Tracheal epithelial cell (primary cell): ENCODE results near the gene LRRC3C. TPM values are rescaled to one million over a fixed set of nuclear protein-coding genes. Genes with fewer than 3 reads are reported as not detected.

Experiments
- total RNA-seq: library from RNA; depleted of rRNA; stranded (reverse); fragments of >200 nt; gene quantifications from 2 replicates; pipeline ENCODE4 v1.2.1, GENCODE V29; 2014

LRRC3C gene, protein sequence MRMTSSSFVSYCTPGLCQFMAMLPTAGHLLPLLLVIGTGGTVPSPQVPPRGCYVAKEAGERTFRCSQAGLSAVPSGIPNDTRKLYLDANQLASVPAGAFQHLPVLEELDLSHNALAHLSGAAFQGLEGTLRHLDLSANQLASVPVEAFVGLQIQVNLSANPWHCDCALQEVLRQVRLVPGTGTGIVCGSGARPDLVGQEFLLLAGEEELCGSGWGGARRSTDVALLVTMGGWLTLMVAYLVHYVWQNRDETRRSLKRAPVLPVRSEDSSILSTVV
- total RNA-seq, result not detected in 2 replicates

DNA sequence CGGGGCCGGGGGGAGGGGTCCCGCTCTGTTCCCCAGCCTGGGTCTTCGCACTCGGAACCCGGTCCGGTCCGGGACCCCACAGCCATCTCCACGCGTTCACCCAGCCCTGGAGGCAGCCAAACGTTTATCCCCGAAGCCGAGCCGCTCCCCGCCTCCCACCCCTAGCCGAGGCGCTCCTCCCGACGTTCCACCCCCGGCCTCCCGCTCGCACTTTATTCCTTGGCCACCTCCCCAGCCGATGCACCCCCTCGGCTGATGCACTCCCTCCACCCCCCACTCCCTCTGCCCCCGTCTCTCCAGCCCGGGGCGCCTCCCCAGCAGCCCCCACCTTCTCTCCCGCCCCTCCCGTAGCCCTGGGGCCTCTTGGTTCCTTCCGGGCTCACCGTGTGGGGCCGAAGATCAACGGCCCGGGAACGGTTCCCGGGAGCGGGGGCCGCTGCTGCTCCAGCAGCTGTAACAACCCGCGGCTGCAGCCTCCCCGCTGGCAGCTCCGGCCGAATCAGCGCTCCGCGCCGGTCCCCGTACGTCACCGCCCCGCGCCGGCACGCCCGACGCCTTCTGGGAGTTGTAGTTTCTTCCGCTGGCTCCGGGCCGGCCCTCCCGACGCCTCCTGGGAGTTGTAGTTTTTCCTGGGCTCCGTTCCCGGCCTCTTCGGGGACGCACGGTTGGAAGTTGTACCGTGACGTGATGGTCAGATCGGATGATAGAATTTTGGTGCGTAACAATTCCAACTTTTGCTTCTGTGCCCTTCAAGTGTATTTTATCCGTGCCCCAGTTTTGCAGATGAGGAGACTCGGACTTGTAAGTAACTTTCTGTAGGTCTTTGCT, at the start of gene LRRC3C, which contains the start of gene ORMDL3:
Gene LRRC3C (plus strand): TSS at position 632 of the 828 bp plus-strand sequence. CDS start 13,792 bp downstream, outside the sequence.
Gene ORMDL3 (minus strand): TSS at position 501 of the 828 bp plus-strand sequence. CDS start 3,398 bp downstream, outside the sequence.

DNA sequence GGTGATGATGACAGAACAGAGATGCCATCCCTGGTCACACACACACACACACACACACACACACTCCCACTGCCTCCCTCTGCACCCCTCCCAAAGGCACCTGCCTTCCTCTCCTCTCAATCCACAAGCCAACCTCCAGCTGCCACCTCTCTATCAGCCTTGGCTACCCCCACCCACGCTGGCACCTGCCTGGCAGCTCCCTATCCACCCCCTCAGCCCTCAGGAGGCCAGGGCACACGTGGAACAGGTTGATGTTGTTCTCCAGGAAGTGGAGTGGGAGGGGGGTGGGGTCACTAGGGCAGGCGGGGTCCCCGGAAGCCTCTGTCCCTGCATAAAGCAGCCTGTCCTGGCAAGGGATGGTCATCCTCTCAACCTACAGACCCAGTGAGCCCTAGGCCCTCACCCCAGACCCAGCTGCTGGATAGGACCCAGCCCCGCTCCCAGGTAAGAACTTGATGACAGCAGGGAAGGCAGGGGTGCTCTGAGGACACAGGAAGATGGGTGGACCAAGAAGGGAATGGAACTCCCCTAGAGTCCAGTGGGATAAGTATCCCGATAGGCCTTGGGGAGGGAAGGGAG, 35.2 kb downstream of the LRRC3C start, which contains the start of gene GSDMA:
Gene GSDMA (plus strand): TSS at position 363 of the 579 bp plus-strand sequence. CDS start 2,684 bp downstream, outside the sequence.

DNA sequence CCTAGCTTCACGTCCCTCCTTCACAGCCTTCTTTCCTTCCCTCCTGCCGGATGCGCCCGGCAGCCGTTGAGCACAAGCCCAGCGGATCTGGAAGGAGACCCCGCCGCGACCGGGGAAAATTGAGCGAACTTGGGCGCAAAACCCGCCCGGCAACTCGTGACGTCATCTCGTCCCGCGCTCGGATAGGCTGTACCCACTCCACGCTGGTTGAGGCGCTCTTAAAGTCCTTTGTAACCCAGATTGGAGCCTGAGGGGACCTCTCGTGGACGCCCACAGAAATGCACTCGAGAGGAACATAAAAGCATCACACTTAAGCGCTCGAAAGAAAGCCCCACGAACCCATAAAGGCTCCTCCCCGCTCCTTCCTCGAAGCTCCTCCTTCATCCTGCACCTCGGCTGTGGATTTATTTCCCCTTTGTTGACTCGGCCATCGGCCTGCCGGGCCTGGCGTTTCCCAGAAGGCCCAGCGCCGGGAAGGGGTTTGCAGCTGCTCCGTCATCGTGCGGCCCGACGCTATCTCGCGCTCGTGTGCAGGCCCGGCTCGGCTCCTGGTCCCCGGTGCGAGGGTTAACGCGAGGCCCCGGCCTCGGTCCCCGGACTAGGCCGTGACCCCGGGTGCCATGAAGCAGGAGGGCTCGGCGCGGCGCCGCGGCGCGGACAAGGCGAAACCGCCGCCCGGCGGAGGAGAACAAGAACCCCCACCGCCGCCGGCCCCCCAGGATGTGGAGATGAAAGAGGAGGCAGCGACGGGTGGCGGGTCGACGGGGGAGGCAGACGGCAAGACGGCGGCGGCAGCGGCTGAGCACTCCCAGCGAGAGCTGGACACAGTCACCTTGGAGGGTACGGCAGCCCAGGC, 53.0 kb downstream of the LRRC3C start, which contains the start of gene PSMD3:
Gene PSMD3 (plus strand): TSS at position 457 of the 856 bp plus-strand sequence. CDS start 164 bp downstream, at position 621.

Other genes starting within 250 kb of the LRRC3C start
- gene PGAP3, start 239.7 kb upstream of the LRRC3C start, total RNA-seq, result 9.6 and 11.5 TPM in 2 replicates
- gene ERBB2, start 227.7 kb upstream of the LRRC3C start, total RNA-seq, result 36.6 and 51.4 TPM in 2 replicates
- 13.0 and 14.7 TPM in 2 replicates for gene MIEN1, start 197.2 kb upstream of the LRRC3C start, total RNA-seq
- 8.3 and 19.0 TPM in 2 replicates for gene GRB7, start 189.8 kb upstream of the LRRC3C start, total RNA-seq
- gene IKZF3, start 63.4 kb upstream of the LRRC3C start, total RNA-seq, result under 0.01 TPM in 1 of 2 replicates, not detected in the other
- not detected in 2 replicates for gene ZPBP2, start 59.5 kb upstream of the LRRC3C start, total RNA-seq
- gene GSDMB, start 9.1 kb upstream of the LRRC3C start, total RNA-seq, result 2.4 and 2.8 TPM in 2 replicates
- gene ORMDL3, start 131 bp upstream of the LRRC3C start, total RNA-seq, result 40.1 and 44.1 TPM in 2 replicates
- gene GSDMA, start 35.3 kb downstream of the LRRC3C start, total RNA-seq, result 0.72 TPM in 1 of 2 replicates, not detected in the other
- gene PSMD3, start 53.1 kb downstream of the LRRC3C start, total RNA-seq, result 102 and 105 TPM in 2 replicates
- gene CSF3, start 87.7 kb downstream of the LRRC3C start, total RNA-seq, result 0.96 TPM in 1 of 2 replicates, not detected in the other
- 26.5 and 38.2 TPM in 2 replicates for gene MED24, start 126.7 kb downstream of the LRRC3C start, total RNA-seq
- gene THRA, start 135.2 kb downstream of the LRRC3C start, total RNA-seq, result 8.1 and 8.9 TPM in 2 replicates
- 0.72 and 1.9 TPM in 2 replicates for gene NR1D1, start 172.9 kb downstream of the LRRC3C start, total RNA-seq
- 23.9 and 32.0 TPM in 2 replicates for gene MSL1, start 194.2 kb downstream of the LRRC3C start, total RNA-seq
- gene CASC3, start 212.8 kb downstream of the LRRC3C start, total RNA-seq, result 10.4 and 14.5 TPM in 2 replicates
- gene RAPGEFL1, start 249.7 kb downstream of the LRRC3C start, total RNA-seq, result 9.6 and 61.4 TPM in 2 replicates